Astrocyte (in vitro differentiated cells and primary cell): ENCODE measurements around the gene ACOT11. TPM values are rescaled to one million over a fixed set of nuclear protein-coding genes. Genes with fewer than 3 reads are reported as not detected.

Experiments
- DNase-seq: peaks from one replicate; pipeline ENCODE4 v3.0.0-alpha.2; 2010; ENCODE audit warnings: low read depth
- FAIRE-seq: peaks from 2 replicates; lab custom pipeline; 2011; peaks lifted over from hg19 to GRCh38; lab: Jason Lieb, UNC
- H2AFZ ChIP-seq: 2 replicates; pipeline ENCODE4 v1.6.0; 2012; ENCODE audit warnings: low read depth, low read length, inconsistent platforms
- H3K27ac ChIP-seq: 2 replicates; pipeline ENCODE4 v1.5.1; 2011; ENCODE audit warnings: low read depth, low read length, inconsistent platforms
- H3K27me3 ChIP-seq: 2 replicates; pipeline ENCODE4 v1.6.0; 2011; ENCODE audit warnings: low read length, inconsistent platforms; ENCODE audit not compliant: insufficient read depth
- H3K36me3 ChIP-seq: 2 replicates; pipeline ENCODE4 v1.5.1; 2011; ENCODE audit warnings: low read length, inconsistent platforms; ENCODE audit not compliant: insufficient read depth
- H3K4me1 ChIP-seq: 2 replicates; pipeline ENCODE4 v1.5.1; 2011; ENCODE audit warnings: low read length, inconsistent platforms; ENCODE audit not compliant: insufficient read depth
- H3K4me2 ChIP-seq: 2 replicates; pipeline ENCODE4 v1.6.0; 2012; ENCODE audit warnings: low read length, inconsistent platforms
- H3K4me3 ChIP-seq: 2 replicates; pipeline ENCODE4 v1.5.1; 2011; ENCODE audit warnings: low read depth, mild to moderate bottlenecking, low read length, inconsistent platforms; ENCODE audit not compliant: insufficient read depth
- H3K79me2 ChIP-seq: 2 replicates; pipeline ENCODE4 v1.6.0; 2012; ENCODE audit warnings: mild to moderate bottlenecking, low read length, inconsistent platforms; ENCODE audit not compliant: insufficient read depth
- H3K9ac ChIP-seq: 2 replicates; pipeline ENCODE4 v1.6.0; 2012; ENCODE audit warnings: mild to moderate bottlenecking, low read length, inconsistent platforms
- H3K9me3 ChIP-seq: 2 replicates; pipeline ENCODE4 v1.5.1; 2012; ENCODE audit warnings: low read depth, mild to moderate bottlenecking, low read length, inconsistent platforms; ENCODE audit not compliant: insufficient read depth
- H4K20me1 ChIP-seq: 2 replicates; pipeline ENCODE4 v1.6.0; 2012; ENCODE audit warnings: low read length, inconsistent platforms; ENCODE audit not compliant: insufficient read depth
- H3K27ac Mint-ChIP-seq: one replicate; pipeline ENCODE4 v1.8.0; 2021; ENCODE audit warnings: mild to moderate bottlenecking, mixed read lengths; ENCODE audit not compliant: unreplicated experiment
- H3K27me3 Mint-ChIP-seq: one replicate; pipeline ENCODE4 v1.8.0; 2021; ENCODE audit warnings: low read depth, mixed read lengths; ENCODE audit not compliant: unreplicated experiment
- H3K36me3 Mint-ChIP-seq: one replicate; pipeline ENCODE4 v1.8.0; 2021; ENCODE audit warnings: low read depth, mixed read lengths; ENCODE audit not compliant: unreplicated experiment
- H3K4me1 Mint-ChIP-seq: one replicate; pipeline ENCODE4 v1.8.0; 2021; ENCODE audit warnings: low read depth, mixed read lengths; ENCODE audit not compliant: unreplicated experiment
- H3K4me3 Mint-ChIP-seq: one replicate; pipeline ENCODE4 v1.8.0; 2021; ENCODE audit warnings: mild to moderate bottlenecking, moderate library complexity, mixed read lengths; ENCODE audit not compliant: unreplicated experiment
- H3K9me3 Mint-ChIP-seq: one replicate; pipeline ENCODE4 v1.8.0; 2021; ENCODE audit warnings: mild to moderate bottlenecking, mixed read lengths; ENCODE audit not compliant: unreplicated experiment
- EZH2 ChIP-seq: IDR thresholded peaks from 2 replicates; pipeline ENCODE4 v1.6.1; 2012; ENCODE audit warnings: mild to moderate bottlenecking, low read length, inconsistent platforms; ENCODE audit not compliant: insufficient read depth
- total RNA-seq: library from RNA; stranded (reverse); gene quantifications from 2 replicates; pipeline ENCODE4 v1.2.1, GENCODE V29; 2021
- TF ChIP-seq, protein P1 (sequence below): IDR thresholded peaks from 2 replicates; pipeline ENCODE4 v1.5.1; 2011; ENCODE audit warnings: low read depth, mild to moderate bottlenecking, inconsistent platforms, low read length, moderate library complexity; ENCODE audit not compliant: insufficient read depth

Gene ACOT11
- total RNA-seq, 1 donor from 2014 or later = 1.5 TPM

DNA sequence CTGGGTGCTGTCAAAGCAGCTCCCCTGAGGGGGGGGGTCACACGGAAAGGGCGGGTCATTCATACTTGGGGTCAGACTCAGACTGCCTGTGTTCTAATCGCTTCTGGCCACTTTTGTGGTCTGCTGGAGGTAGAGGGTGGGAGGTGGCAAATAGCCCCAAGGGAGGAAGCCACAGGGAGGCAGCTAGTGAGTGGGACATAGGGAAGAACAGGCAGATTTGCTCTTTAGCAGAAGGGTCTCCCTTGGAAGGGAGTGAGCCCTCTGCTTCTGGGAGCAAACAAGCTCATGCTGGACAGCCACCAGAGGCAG is 24.5 kb downstream of the ACOT11 start:
- H3K27me3 ChIP-seq = no peaks in the 10 kb centered on the region
- no peaks in the 10 kb centered on the region for H3K9me3 Mint-ChIP-seq
- H2AFZ ChIP-seq = no peak overlapping the region
- FAIRE-seq = no peak
- H3K9me3 ChIP-seq = no peaks in the 10 kb centered on the region
- no peak for DNase-seq
- no peaks in the 10 kb centered on the region for H3K36me3 ChIP-seq
- no peaks in the 10 kb centered on the region for H3K79me2 ChIP-seq
- H3K27me3 Mint-ChIP-seq = peaks cover 7% of the 10 kb centered on the region
- TF ChIP-seq EZH2 = no peak
- TF ChIP-seq, protein P1, sequence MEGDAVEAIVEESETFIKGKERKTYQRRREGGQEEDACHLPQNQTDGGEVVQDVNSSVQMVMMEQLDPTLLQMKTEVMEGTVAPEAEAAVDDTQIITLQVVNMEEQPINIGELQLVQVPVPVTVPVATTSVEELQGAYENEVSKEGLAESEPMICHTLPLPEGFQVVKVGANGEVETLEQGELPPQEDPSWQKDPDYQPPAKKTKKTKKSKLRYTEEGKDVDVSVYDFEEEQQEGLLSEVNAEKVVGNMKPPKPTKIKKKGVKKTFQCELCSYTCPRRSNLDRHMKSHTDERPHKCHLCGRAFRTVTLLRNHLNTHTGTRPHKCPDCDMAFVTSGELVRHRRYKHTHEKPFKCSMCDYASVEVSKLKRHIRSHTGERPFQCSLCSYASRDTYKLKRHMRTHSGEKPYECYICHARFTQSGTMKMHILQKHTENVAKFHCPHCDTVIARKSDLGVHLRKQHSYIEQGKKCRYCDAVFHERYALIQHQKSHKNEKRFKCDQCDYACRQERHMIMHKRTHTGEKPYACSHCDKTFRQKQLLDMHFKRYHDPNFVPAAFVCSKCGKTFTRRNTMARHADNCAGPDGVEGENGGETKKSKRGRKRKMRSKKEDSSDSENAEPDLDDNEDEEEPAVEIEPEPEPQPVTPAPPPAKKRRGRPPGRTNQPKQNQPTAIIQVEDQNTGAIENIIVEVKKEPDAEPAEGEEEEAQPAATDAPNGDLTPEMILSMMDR = no peak
- no peak overlapping the region for H3K27ac ChIP-seq
- H3K4me3 Mint-ChIP-seq = no peak overlapping the region
- no peaks in the 10 kb centered on the region for H3K36me3 Mint-ChIP-seq
- no peaks in the 10 kb centered on the region for H4K20me1 ChIP-seq
- no peak overlapping the region for H3K4me2 ChIP-seq
- H3K27ac Mint-ChIP-seq = no peak overlapping the region
- peaks cover 8% of the 10 kb centered on the region for H3K4me1 ChIP-seq
- H3K4me1 Mint-ChIP-seq = peaks cover 19% of the 10 kb centered on the region
- H3K9ac ChIP-seq = no peak overlapping the region
- no peak overlapping the region for H3K4me3 ChIP-seq

DNA sequence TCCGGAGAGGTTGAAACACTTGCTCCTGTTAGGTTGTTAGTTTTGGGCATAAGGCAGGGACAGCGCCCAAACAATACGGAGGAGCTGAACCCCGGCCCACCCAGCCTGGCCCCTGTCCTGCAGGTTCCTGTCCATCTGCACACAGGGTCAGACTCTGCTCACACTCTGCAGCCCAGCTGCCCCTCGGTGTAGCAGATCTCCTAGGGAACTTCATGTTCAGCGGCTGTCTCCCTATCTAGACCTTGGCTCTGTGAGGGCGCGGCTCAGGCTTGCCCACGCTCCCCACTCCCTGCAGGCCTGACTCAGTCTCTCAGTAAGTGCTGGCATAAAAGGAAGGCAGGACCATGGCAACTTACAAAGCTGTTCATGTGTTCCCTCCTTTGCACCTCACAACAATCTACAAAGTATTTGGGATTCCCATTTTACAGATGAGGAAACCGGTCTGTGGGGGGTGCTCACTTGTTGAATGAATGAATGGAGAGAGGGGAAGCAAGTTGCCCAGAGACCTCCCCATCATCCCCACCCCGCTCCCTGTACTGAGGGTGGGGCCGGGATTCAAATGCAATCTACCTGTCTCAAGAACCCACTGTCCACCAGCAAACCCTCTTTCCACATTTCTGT is 26.2 kb downstream of the ACOT11 start:
- no peaks in the 10 kb centered on the region for H3K9me3 ChIP-seq
- no peaks in the 10 kb centered on the region for H3K79me2 ChIP-seq
- H3K27me3 Mint-ChIP-seq = peaks cover 7% of the 10 kb centered on the region
- H3K27me3 ChIP-seq = no peaks in the 10 kb centered on the region
- no peaks in the 10 kb centered on the region for H3K36me3 ChIP-seq
- no peak overlapping the region for H2AFZ ChIP-seq
- no peaks in the 10 kb centered on the region for H3K36me3 Mint-ChIP-seq
- peaks cover 8% of the 10 kb centered on the region for H3K4me1 ChIP-seq
- no peak overlapping the region for H3K27ac ChIP-seq
- H3K4me1 Mint-ChIP-seq = peaks cover 21% of the 10 kb centered on the region
- no peak for TF ChIP-seq EZH2
- TF ChIP-seq, protein P1 = no peak
- FAIRE-seq (no peak), DNase-seq (no peak)
- H3K4me3 ChIP-seq = no peak overlapping the region
- H3K4me3 Mint-ChIP-seq = no peak overlapping the region
- no peak overlapping the region for H3K9ac ChIP-seq
- H3K4me2 ChIP-seq = no peak overlapping the region
- no peaks in the 10 kb centered on the region for H3K9me3 Mint-ChIP-seq
- H4K20me1 ChIP-seq = no peaks in the 10 kb centered on the region
- H3K27ac Mint-ChIP-seq = no peak overlapping the region

DNA sequence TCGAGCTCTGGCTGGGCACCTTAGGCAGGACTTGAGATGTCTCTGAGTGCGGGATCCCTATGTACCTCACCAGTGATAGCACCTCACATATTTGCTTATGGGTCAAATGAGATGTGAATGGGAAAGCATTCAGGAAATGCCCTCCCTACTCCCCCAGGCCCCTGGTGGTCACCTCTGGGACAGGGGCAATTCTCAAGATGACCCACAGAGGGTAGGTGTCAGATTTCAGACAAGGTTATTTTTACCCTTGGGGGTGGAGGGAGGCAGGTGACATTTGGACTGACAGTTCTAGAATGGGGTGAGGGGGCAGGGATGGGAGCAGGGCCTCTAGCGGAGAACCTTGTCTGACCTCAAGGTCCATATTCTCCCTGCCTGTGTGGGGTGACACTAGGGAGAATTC is 27.1 kb downstream of the ACOT11 start:
- Histone ChIP-seq H3K9me3 (no peaks in the 10 kb centered on the region), H3K27ac (no peak overlapping the region), H4K20me1 (no peaks in the 10 kb centered on the region), H3K4me3 (no peak overlapping the region), H2AFZ (no peak overlapping the region), H3K27me3 (no peaks in the 10 kb centered on the region), H3K4me1 (peaks cover 8% of the 10 kb centered on the region), H3K36me3 (no peaks in the 10 kb centered on the region), H3K9ac (no peak overlapping the region), H3K4me2 (no peak overlapping the region), H3K79me2 (no peaks in the 10 kb centered on the region)
- H3K9me3 Mint-ChIP-seq = no peaks in the 10 kb centered on the region
- H3K4me3 Mint-ChIP-seq = no peak overlapping the region
- H3K4me1 Mint-ChIP-seq = peaks cover 18% of the 10 kb centered on the region
- H3K36me3 Mint-ChIP-seq = no peaks in the 10 kb centered on the region
- no peak overlapping the region for H3K27ac Mint-ChIP-seq
- no peak for DNase-seq
- peaks cover 7% of the 10 kb centered on the region for H3K27me3 Mint-ChIP-seq
- FAIRE-seq = no peak
- no peak for TF ChIP-seq EZH2
- TF ChIP-seq, protein P1 = no peak
